GM12878 (cell line): ENCODE measurements around the gene BIRC5. TPM values are rescaled to one million over a fixed set of nuclear protein-coding genes. Genes with fewer than 3 reads are reported as not detected.

ENCODE experiments used
- ATAC-seq: fragments of 200-7000 bp; cut with Tn5 transposase; 3 replicates; pipeline ENCODE4 v1.9.1; 2020; ENCODE audit warnings: mild to moderate bottlenecking, moderate library complexity
- BruUV-seq: library from RNA; stranded (reverse); fragments of 400-500 nt; replicated peaks from 2 replicates; lab custom pipeline; 2021; lab: Mats Ljungman, UMichigan
- CTCF ChIA-PET: fragments of 300-600 bp; sonication (Branson Sonifier 250); formaldehyde crosslinking; extraction: SDS; loops from one replicate; lab custom pipeline; 2021; ENCODE audit warnings: inconsistent platforms; lab: Yijun Ruan, JAX
- POLR2A ChIA-PET: fragments of 350-600 bp; formaldehyde crosslinking; extraction: SDS; loops from one replicate; lab custom pipeline; 2021; ENCODE audit warnings: inconsistent platforms; lab: Charles Lee
- RAD21 ChIA-PET: fragments of 300-600 bp; sonication (Branson Sonifier 250); formaldehyde crosslinking; loops from one replicate; lab custom pipeline; 2023; ENCODE audit warnings: antibody characterized with exemption; ENCODE audit not compliant: unreplicated experiment; lab: Charles Lee
- SMC1A ChIA-PET: fragments of 300-600 bp; sonication (Branson Sonifier 250); formaldehyde crosslinking; loops from one replicate; lab custom pipeline; 2023; ENCODE audit not compliant: unreplicated experiment, uncharacterized antibody; lab: Charles Lee
- DNase-seq: peaks from one replicate; pipeline ENCODE4 v3.0.0-alpha.2; 2011; ENCODE audit warnings: low read depth, low spot score
- FAIRE-seq: peaks from 3 replicates; lab custom pipeline; 2011; peaks lifted over from hg19 to GRCh38; lab: Jason Lieb, UNC
- H2AFZ ChIP-seq: 2 replicates; pipeline ENCODE4 v1.6.0; 2011; ENCODE audit warnings: low read depth, low read length, control low read depth; ENCODE audit not compliant: control insufficient read depth
- H3K27ac ChIP-seq: 2 replicates; pipeline ENCODE4 v1.5.1; 2011; ENCODE audit warnings: control low read depth; ENCODE audit not compliant: control insufficient read depth, insufficient read depth
- H3K27me3 ChIP-seq, 2 experiments: replicated peaks in 1 of 2; 2 replicates each; pipeline versions ENCODE4 v1.6.0 to v1.6.1; 2011; ENCODE audit warnings: low read length in 1 of 2; ENCODE audit not compliant: control insufficient read depth in 2 of 2, insufficient read depth in 2 of 2
- H3K36me3 ChIP-seq, 2 experiments: 2 replicates each; pipeline ENCODE4 v1.5.1; 2011; ENCODE audit warnings: low read length in 1 of 2; ENCODE audit not compliant: control insufficient read depth in 2 of 2, insufficient read depth in 2 of 2
- H3K4me1 ChIP-seq: 2 replicates; pipeline ENCODE4 v1.6.1; 2011; ENCODE audit warnings: mild to moderate bottlenecking, low read length, moderate library complexity, mixed read lengths; ENCODE audit not compliant: control insufficient read depth, insufficient read depth
- H3K4me2 ChIP-seq: 2 replicates; pipeline ENCODE4 v1.6.0; 2011; ENCODE audit warnings: control low read depth; ENCODE audit not compliant: control insufficient read depth, insufficient read depth
- H3K4me3 ChIP-seq: fragments of 200-600 bp; sonication (generic); 2 replicates; pipeline ENCODE4 v1.5.1; 2016
- H3K79me2 ChIP-seq: 2 replicates; pipeline ENCODE4 v1.6.0; 2011; ENCODE audit warnings: low read length; ENCODE audit not compliant: control insufficient read depth, insufficient read depth
- H3K9ac ChIP-seq: 2 replicates; pipeline ENCODE4 v1.8.0; 2011; ENCODE audit warnings: low read length, control low read depth, mixed read lengths; ENCODE audit not compliant: control insufficient read depth, insufficient read depth
- H3K9me3 ChIP-seq: replicated peaks from 3 replicates; pipeline ENCODE4 v1.5.1; 2011; ENCODE audit warnings: mild to moderate bottlenecking, low read length; ENCODE audit not compliant: control insufficient read depth, insufficient read depth
- H4K20me1 ChIP-seq: 2 replicates; pipeline ENCODE4 v1.6.0; 2011; ENCODE audit not compliant: control insufficient read depth, insufficient read depth
- ATF3 ChIP-seq: IDR thresholded peaks from 2 replicates; pipeline ENCODE4 v1.6.1; 2011; ENCODE audit warnings: low read depth, mild to moderate bottlenecking, low read length, moderate library complexity, borderline replicate concordance; ENCODE audit errors: extremely low read depth
- EED ChIP-seq: sonication (generic); IDR thresholded peaks from 2 replicates; pipeline ENCODE4 v1.6.1; 2016; ENCODE audit warnings: antibody characterized with exemption, low read depth
- FOXK2 ChIP-seq: fragments of 450-650 bp; IDR thresholded peaks from 2 replicates; pipeline ENCODE4 v1.6.1; 2017; ENCODE audit warnings: mild to moderate bottlenecking, moderate library complexity
- NFXL1 ChIP-seq: fragments of 450-650 bp; IDR thresholded peaks from 2 replicates; pipeline ENCODE4 v1.6.1; 2017; ENCODE audit warnings: antibody characterized with exemption, mild to moderate bottlenecking, borderline replicate concordance
- RELB ChIP-seq: fragments of 450-650 bp; IDR thresholded peaks from 2 replicates; pipeline ENCODE4 v1.6.1; 2017; ENCODE audit warnings: low read depth, mild to moderate bottlenecking, moderate library complexity
- SKIL ChIP-seq: fragments of 450-650 bp; IDR thresholded peaks from 2 replicates; pipeline ENCODE4 v1.6.1; 2017; ENCODE audit warnings: mild to moderate bottlenecking, low read depth, inconsistent platforms; ENCODE audit not compliant: poor library complexity, severe bottlenecking
- SMAD5 ChIP-seq: IDR thresholded peaks from 2 replicates; pipeline ENCODE4 v1.6.1; 2016; ENCODE audit warnings: antibody characterized with exemption, low read depth
- TBL1XR1 ChIP-seq: IDR thresholded peaks from 2 replicates; pipeline ENCODE4 v1.6.1; 2012; ENCODE audit warnings: low read depth, low read length, improper control_type of control experiment
- ZBTB40 ChIP-seq: fragments of 450-650 bp; IDR thresholded peaks from 2 replicates; pipeline ENCODE4 v1.6.1; 2016; ENCODE audit warnings: mild to moderate bottlenecking, moderate library complexity, borderline replicate concordance
- ZNF622 ChIP-seq: fragments of 450-650 bp; IDR thresholded peaks from 2 replicates; pipeline ENCODE4 v1.6.1; 2017; ENCODE audit warnings: mild to moderate bottlenecking, inconsistent platforms
- WGBS: methylation state at CpG from one replicate; pipeline ENCODE4 v1.1.6; 2016; ENCODE audit warnings: low lambda C conversion rate; ENCODE audit not compliant: insufficient replicate concordance, insufficient coverage; ENCODE audit errors: missing lambda C conversion rate; 5-methylcytosine and 5-hydroxymethylcytosine counted together
- in situ Hi-C: fragments of 300-500 bp; cut with MboI; formaldehyde crosslinking; loops from 9 replicates; pipeline ENCODE4 v1.14.3; 2018; ENCODE audit warnings: mixed read lengths
- intact Hi-C: fragments of 100-400 bp; cut with micrococcal nuclease; formaldehyde crosslinking; loops from one replicate; pipeline ENCODE4 v1.14.2; 2022; ENCODE audit not compliant: unreplicated experiment
- polyA plus RNA-seq, 11 experiments: library from polyadenylated mRNA; depleted of rRNA in 4 of 11; unstranded in 6 of 11; stranded (reverse) in 5 of 11; fragments of >200 nt; fragmentation: Nextera tagmentation in 4 of 11; fragmentation: Illumina TruSeq in 1 of 11; extraction: Ambion mirVana in 4 of 11; extraction: Trizol in 1 of 11; gene quantifications; 1 replicate in 1 of 11; 2 replicates in 10 of 11; pipeline versions ENCODE4 v1.2.1 to v1.2.3, GENCODE V29; 2011 to 2016; ENCODE audit warnings: inconsistent platforms in 2 of 11, missing spikeins in 2 of 11, low read depth in 1 of 11
- total RNA-seq, 4 experiments: library from RNA; depleted of rRNA in 3 of 4; stranded (reverse); fragments of >200 nt in 3 of 4; fragmentation: Illumina TruSeq in 1 of 4; extraction: Trizol in 1 of 4; gene quantifications; 2 replicates each; pipeline versions ENCODE4 v1.2.1 to v1.2.3, GENCODE V29; 2013 to 2021

The BIRC5 gene
- total and polyA plus RNA-seq, 10 of the 15 experiments (the other 5 are each of a cell fraction or from before 2014, with no cell fraction given) = 41.0 to 175 (median 90.8) TPM

GRCh38 chr17:78184351-78184750 lies 29.7 kb upstream of the BIRC5 start:
- Histone ChIP-seq H3K79me2 (peaks cover 35% of the 10 kb centered on the region), H3K27ac (no peak overlapping the region), H3K4me1 (peaks cover 15% of the 10 kb centered on the region; the same call in 1 of the 2 replicates), H3K9me3 (no peaks in the 10 kb centered on the region), H4K20me1 (no peaks in the 10 kb centered on the region), H3K4me2 (no peak overlapping the region), H3K9ac (no peak overlapping the region), H3K36me3 (peaks cover 3 to 4% of the 10 kb centered on the region in 2 experiments; a peak in 3 of 4 replicates), H3K27me3 (no peaks in the 10 kb centered on the region), H3K4me3 (no peak overlapping the region)
- in situ Hi-C loops = no loop called here
- intact Hi-C loops = no loop called here
- 91% methylated on average over 10 of the region's 10 CpGs for WGBS
- SMC1A ChIA-PET = interaction anchor here (0.5 to 1.1 kb wide), 2 partner anchors 78 to 99 kb away, joined by 3 to 4 read pairs; no protein-coding TSS in a partner anchor
- BruUV-seq = no TSS peak
- RAD21 ChIA-PET = interaction anchor here (0.7 kb wide), 1 partner anchor 59 kb away, joined by 3 read pairs; no protein-coding TSS in a partner anchor
- TF ChIP-seq SKIL (no peak), RELB (no peak), EED (no peak), ZNF622 (no peak), NFXL1 (no peak), SMAD5 (no peak), TBL1XR1 (no peak), ATF3 (no peak), ZBTB40 (no peak), FOXK2 (no peak)
- TF ChIP-seq, all 136 proteins: peak for 0
- FAIRE-seq = no peak
- ATAC-seq = no peak
- CTCF ChIA-PET = interaction anchor here (0.6 to 1.2 kb wide), 5 partner anchors 9 to 101 kb away, joined by 3 to 5 read pairs (median 3); no protein-coding TSS in a partner anchor
- POLR2A ChIA-PET = interaction anchor here (0.8 to 1.1 kb wide), 2 partner anchors 25 to 164 kb away, joined by 3 read pairs; no protein-coding TSS in a partner anchor
- no peak overlapping the region for H2AFZ ChIP-seq
- DNase-seq = no peak
